Neural cell (in vitro differentiated cells): ENCODE data around the gene PGBD4. TPM values are rescaled to one million over a fixed set of nuclear protein-coding genes. Genes with fewer than 3 reads are reported as not detected.

ENCODE experiments used
- H2AFZ ChIP-seq: fragments of 200-600, 300-800 bp; sonication (generic), shearing (Covaris generic); 2 replicates; pipeline ENCODE4 v1.6.0; 2014; ENCODE audit warnings: low read depth, mild to moderate bottlenecking, antibody characterized with exemption, low read length, moderate library complexity
- H3F3A ChIP-seq: fragments of 200-600 bp; shearing (Covaris generic); 2 replicates; pipeline ENCODE4 v1.6.1; 2016; ENCODE audit warnings: mild to moderate bottlenecking, moderate library complexity, mixed read lengths, antibody characterized with exemption, low read length; ENCODE audit not compliant: insufficient read depth, poor library complexity, severe bottlenecking
- H3K27ac ChIP-seq: fragments of 200-600, 300-800 bp; sonication (generic), shearing (Covaris generic); 2 replicates; pipeline ENCODE4 v1.5.1; 2014; ENCODE audit warnings: mild to moderate bottlenecking, low read length, moderate library complexity
- H3K27me3 ChIP-seq: fragments of 300-800, 200-600 bp; sonication (generic), shearing (Covaris generic); 2 replicates; pipeline ENCODE4 v1.6.0; 2014; ENCODE audit warnings: mild to moderate bottlenecking, low read depth, low read length, moderate library complexity; ENCODE audit not compliant: insufficient read depth
- H3K36me3 ChIP-seq: fragments of 300-800, 200-600 bp; sonication (generic), shearing (Covaris generic); 2 replicates; pipeline ENCODE4 v1.5.1; 2014; ENCODE audit warnings: mild to moderate bottlenecking, antibody characterized with exemption, low read length, moderate library complexity; ENCODE audit not compliant: insufficient read depth
- H3K4me2 ChIP-seq: fragments of 300-800, 200-600 bp; sonication (generic), shearing (Covaris generic); 2 replicates; pipeline ENCODE4 v1.6.0; 2014; ENCODE audit warnings: mild to moderate bottlenecking, low read length
- H3K4me3 ChIP-seq: fragments of 300-800, 200-600 bp; sonication (generic), shearing (Covaris generic); 2 replicates; pipeline ENCODE4 v1.5.1; 2014; ENCODE audit warnings: mild to moderate bottlenecking, low read length, moderate library complexity
- H3K79me2 ChIP-seq: fragments of 200-600 bp; shearing (Covaris generic); replicated peaks from 2 replicates; pipeline ENCODE4 v1.6.0; 2014; ENCODE audit warnings: mild to moderate bottlenecking, low read length, moderate library complexity; ENCODE audit not compliant: insufficient read depth
- H3K9ac ChIP-seq: fragments of 300-800, 200-600 bp; sonication (generic), shearing (Covaris generic); 2 replicates; pipeline ENCODE4 v1.6.1; 2016; ENCODE audit warnings: mild to moderate bottlenecking, low read length, mixed read lengths
- H3K9me2 ChIP-seq: fragments of 200-600 bp; shearing (Covaris generic); 2 replicates; pipeline ENCODE4 v1.6.1; 2016; ENCODE audit warnings: mild to moderate bottlenecking, low read length, mixed read lengths; ENCODE audit not compliant: insufficient read depth
- H3K9me3 ChIP-seq: fragments of 200-600, 300-800 bp; sonication (generic), shearing (Covaris generic); 2 replicates; pipeline ENCODE4 v1.6.1; 2016; ENCODE audit warnings: mild to moderate bottlenecking, mixed run types, low read length, moderate library complexity, mixed read lengths
- H4K20me1 ChIP-seq: fragments of 200-600 bp; shearing (Covaris generic); 2 replicates; pipeline ENCODE4 v1.6.1; 2016; ENCODE audit warnings: mild to moderate bottlenecking, mixed run types; ENCODE audit not compliant: insufficient read depth
- CTCF ChIP-seq: fragments of 450-650 bp; IDR thresholded peaks from 2 replicates; pipeline ENCODE4 v1.5.1; 2014; ENCODE audit warnings: antibody characterized with exemption, mild to moderate bottlenecking, moderate library complexity; ENCODE audit not compliant: poor library complexity, severe bottlenecking
- EP300 ChIP-seq: fragments of 450-650 bp; conservative IDR thresholded peaks from 2 replicates; pipeline ENCODE4 v1.6.1; 2014; ENCODE audit warnings: antibody characterized with exemption, mild to moderate bottlenecking, moderate library complexity; ENCODE audit not compliant: poor library complexity, severe bottlenecking
- EZH2 ChIP-seq: fragments of 200-600, 300-800 bp; shearing (Covaris generic), sonication (generic); IDR thresholded peaks from 2 replicates; pipeline ENCODE4 v1.6.1; 2014; ENCODE audit warnings: antibody characterized with exemption, low read length, borderline replicate concordance, mild to moderate bottlenecking; ENCODE audit not compliant: insufficient read depth, poor library complexity, severe bottlenecking
- MXI1 ChIP-seq: fragments of 450-650 bp; conservative IDR thresholded peaks from 2 replicates; pipeline ENCODE4 v1.6.1; 2014; ENCODE audit warnings: antibody characterized with exemption, mild to moderate bottlenecking; ENCODE audit not compliant: poor library complexity, severe bottlenecking
- POLR2AphosphoS5 ChIP-seq: IDR thresholded peaks from 2 replicates; pipeline ENCODE4 v1.6.1; 2012
- RAD21 ChIP-seq: fragments of 450-650 bp; conservative IDR thresholded peaks from 2 replicates; pipeline ENCODE4 v1.6.1; 2014; ENCODE audit warnings: antibody characterized with exemption, mild to moderate bottlenecking, moderate library complexity
- SMC3 ChIP-seq: fragments of 450-650 bp; conservative IDR thresholded peaks from 2 replicates; pipeline ENCODE4 v1.6.1; 2014; ENCODE audit warnings: antibody characterized with exemption, mild to moderate bottlenecking, moderate library complexity; ENCODE audit not compliant: poor library complexity
- TAF1 ChIP-seq: IDR thresholded peaks from 2 replicates; pipeline ENCODE4 v1.6.1; 2012; ENCODE audit warnings: low read depth
- polyA plus RNA-seq: library from polyadenylated mRNA; depleted of rRNA; stranded (reverse); fragments of >200 nt; gene quantifications from 2 replicates; pipeline ENCODE4 v1.2.3, GENCODE V29; 2014
- TF ChIP-seq, protein P1 (sequence below): IDR thresholded peaks from 2 replicates; pipeline ENCODE4 v1.6.1; 2012; ENCODE audit warnings: borderline replicate concordance

The PGBD4 gene
- polyA plus RNA-seq, 1 donor from 2014 or later: 2.4 TPM

- Histone ChIP-seq H2AFZ (no peak overlapping the region), H3K36me3 (no peaks in the 10 kb centered on the region), H3K27me3 (no peaks in the 10 kb centered on the region), H3F3A (no peaks in the 10 kb centered on the region), H3K9me3 (no peaks in the 10 kb centered on the region), H3K4me3 (no peak overlapping the region), H3K9me2 (no peaks in the 10 kb centered on the region), H3K27ac (no peak overlapping the region), H3K9ac (no peak overlapping the region), H3K79me2 (no peaks in the 10 kb centered on the region), H4K20me1 (no peaks in the 10 kb centered on the region), H3K4me2 (no peak overlapping the region)
- no peak for TF ChIP-seq POLR2AphosphoS5
- TF ChIP-seq MXI1: no peak
- no peak for TF ChIP-seq RAD21
- no peak for TF ChIP-seq TAF1
- TF ChIP-seq, protein P1, sequence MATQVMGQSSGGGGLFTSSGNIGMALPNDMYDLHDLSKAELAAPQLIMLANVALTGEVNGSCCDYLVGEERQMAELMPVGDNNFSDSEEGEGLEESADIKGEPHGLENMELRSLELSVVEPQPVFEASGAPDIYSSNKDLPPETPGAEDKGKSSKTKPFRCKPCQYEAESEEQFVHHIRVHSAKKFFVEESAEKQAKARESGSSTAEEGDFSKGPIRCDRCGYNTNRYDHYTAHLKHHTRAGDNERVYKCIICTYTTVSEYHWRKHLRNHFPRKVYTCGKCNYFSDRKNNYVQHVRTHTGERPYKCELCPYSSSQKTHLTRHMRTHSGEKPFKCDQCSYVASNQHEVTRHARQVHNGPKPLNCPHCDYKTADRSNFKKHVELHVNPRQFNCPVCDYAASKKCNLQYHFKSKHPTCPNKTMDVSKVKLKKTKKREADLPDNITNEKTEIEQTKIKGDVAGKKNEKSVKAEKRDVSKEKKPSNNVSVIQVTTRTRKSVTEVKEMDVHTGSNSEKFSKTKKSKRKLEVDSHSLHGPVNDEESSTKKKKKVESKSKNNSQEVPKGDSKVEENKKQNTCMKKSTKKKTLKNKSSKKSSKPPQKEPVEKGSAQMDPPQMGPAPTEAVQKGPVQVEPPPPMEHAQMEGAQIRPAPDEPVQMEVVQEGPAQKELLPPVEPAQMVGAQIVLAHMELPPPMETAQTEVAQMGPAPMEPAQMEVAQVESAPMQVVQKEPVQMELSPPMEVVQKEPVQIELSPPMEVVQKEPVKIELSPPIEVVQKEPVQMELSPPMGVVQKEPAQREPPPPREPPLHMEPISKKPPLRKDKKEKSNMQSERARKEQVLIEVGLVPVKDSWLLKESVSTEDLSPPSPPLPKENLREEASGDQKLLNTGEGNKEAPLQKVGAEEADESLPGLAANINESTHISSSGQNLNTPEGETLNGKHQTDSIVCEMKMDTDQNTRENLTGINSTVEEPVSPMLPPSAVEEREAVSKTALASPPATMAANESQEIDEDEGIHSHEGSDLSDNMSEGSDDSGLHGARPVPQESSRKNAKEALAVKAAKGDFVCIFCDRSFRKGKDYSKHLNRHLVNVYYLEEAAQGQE: no peak
- TF ChIP-seq CTCF: no peak
- TF ChIP-seq EZH2: no peak
- no peak for TF ChIP-seq SMC3
- no peak for TF ChIP-seq EP300
Observed at GRCh38 chr15:34059476-34059875, 42.4 kb upstream of the PGBD4 start.

GRCh38 chr15:34059946-34060345 lies 41.9 kb upstream of the PGBD4 start:
- no peak overlapping the region for H3K27ac ChIP-seq
- no peak overlapping the region for H3K4me3 ChIP-seq
- no peak overlapping the region for H3K4me2 ChIP-seq
- H2AFZ ChIP-seq: no peak overlapping the region
- no peaks in the 10 kb centered on the region for H3K9me3 ChIP-seq
- no peaks in the 10 kb centered on the region for H3F3A ChIP-seq
- TF ChIP-seq TAF1 (no peak), EP300 (no peak), CTCF (no peak), MXI1 (no peak), EZH2 (no peak), SMC3 (no peak), RAD21 (no peak), POLR2AphosphoS5 (no peak)
- TF ChIP-seq, protein P1: no peak
- no peaks in the 10 kb centered on the region for H3K79me2 ChIP-seq
- no peaks in the 10 kb centered on the region for H3K27me3 ChIP-seq
- H3K9ac ChIP-seq: no peak overlapping the region
- no peaks in the 10 kb centered on the region for H3K9me2 ChIP-seq
- no peaks in the 10 kb centered on the region for H4K20me1 ChIP-seq
- H3K36me3 ChIP-seq: no peaks in the 10 kb centered on the region
